ENCODE results near the gene LDB2.
A peak's percentile ranks its signal among the peaks of the same experiment; 100 is the strongest.

Gene LDB2

DNA sequence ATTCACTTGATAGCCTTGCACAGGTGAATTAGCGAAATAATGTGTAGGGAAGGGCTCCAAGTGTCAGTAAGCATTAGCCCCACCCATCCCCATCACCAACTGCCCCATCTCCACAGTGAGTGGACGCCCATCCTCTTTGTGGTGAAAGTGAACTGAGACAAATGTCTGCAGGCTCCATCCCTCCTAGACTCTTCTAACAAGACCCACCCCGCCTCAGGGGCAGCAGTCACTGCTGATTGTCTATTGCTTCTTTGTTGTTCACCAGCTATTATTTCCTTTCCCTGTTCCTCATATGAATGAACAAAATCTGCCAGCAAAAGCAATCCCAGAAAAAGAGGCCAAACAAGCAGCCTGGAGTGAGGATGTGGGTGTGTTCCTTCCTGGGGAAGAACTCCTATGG is 96.4 kb downstream of the LDB2 start:
- no peak for DNase-seq (ENCODE audit: low spot score)

DNA sequence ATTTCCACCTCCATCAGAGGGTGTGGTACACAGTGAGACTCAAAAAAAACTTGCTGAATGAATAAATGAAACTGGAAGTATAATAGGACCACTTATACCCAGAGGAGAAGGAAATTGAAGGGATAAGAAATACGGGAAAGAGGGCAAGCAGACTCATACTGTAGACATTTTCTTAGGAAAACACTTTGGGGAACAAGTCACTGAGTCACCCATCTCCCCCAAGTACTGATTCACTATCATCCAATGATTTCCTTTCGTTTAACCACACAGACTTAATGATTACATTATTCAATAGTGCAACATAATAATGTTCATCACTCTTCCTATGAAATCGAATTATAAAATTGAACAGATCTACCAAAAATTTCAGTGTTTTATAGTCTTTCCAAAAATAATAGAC is 97.1 kb downstream of the LDB2 start:
- DNase-seq (ENCODE audit: low spot score) = no peak

DNA sequence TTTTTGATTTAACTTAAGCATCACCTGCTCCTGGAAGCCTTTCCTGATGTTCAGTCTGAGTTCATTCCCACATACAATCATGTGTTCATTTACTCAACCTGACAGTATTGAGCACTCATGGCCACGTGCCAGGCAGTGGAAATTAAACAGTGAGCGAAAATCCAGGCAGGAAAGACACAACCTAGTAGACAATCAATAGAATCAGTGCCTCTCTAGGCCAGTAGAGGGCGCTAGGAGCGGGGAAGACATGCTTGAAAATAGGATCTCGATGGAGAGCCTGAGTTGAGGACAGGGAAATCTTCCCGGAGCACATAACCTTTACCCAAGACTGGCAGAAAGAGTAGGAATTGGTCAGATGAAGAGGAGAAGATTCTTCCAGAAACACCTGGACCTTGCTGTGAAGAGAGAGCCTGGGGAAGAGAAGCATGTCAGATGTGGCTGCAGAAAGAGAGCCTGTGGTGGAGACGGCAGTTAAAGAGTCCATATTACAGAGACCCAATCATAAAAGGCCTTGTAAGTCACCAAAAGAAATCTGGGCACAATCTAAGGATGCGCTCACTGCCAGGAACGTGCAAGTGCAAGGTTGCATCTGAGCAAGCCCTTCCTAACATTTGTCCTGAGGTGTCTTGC is 103.5 kb downstream of the LDB2 start:
- DNase-seq (ENCODE audit: low spot score) = peak; percentile 6

DNA sequence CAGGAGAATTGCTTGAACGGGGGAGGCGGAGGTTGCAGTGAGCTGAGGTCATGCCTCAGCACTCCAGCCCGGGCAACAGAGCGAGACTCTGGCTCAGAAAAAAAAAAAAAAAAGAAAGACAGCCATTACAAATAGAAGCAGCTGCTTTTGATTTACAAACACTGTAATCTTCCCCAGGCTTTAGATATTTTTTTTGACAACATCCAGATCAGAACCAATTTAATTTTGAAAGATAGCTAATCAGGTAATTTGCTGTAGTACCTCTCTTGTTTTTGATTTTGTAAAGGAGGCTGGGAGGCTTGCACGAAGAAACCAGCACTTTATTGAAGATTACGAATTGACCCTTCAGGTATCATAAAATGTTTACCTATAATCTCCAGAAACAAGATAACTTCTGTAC is 107.0 kb downstream of the LDB2 start:
- no peak for DNase-seq (ENCODE audit: low spot score)

DNA sequence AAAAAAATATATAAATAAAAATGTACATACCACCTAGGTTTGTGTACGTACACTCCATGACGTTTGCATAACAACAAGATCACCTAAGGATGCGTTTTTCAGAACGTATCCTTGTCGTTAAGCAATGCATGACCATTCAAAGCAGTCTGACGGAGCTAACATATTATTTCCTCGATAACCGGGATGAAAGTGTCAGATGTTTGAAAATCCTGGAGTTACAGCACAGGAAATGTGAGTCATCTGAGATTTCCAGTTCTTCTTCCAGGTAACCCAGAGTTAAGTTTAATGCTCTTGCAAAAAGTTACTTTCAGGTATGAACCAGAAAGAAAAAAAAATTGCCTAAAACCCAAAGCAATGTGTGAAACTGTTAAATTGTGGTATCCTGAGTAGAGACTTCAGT is 107.9 kb downstream of the LDB2 start:
- no peak for DNase-seq (ENCODE audit: low spot score)

DNA sequence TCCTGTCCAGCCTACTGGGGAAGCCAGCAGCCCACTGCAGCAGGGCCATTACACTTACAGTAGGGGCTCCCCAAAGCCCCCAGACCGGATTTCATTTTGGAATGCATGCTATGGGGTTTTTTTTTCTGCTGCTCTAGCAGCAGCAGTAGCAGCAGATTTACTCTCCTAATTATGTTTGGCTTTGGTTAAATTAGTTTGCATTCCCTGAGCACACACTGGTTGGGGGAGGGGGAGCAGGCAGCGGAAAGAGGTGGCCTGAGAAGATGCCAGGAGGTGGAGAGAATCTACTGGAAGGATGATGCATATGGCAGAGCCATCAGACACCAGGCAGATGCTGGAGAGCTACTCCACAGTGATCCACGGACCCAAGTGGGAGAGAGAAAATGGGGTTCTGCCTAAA is 109.6 kb downstream of the LDB2 start:
- no peak for DNase-seq (ENCODE audit: low spot score)

DNA sequence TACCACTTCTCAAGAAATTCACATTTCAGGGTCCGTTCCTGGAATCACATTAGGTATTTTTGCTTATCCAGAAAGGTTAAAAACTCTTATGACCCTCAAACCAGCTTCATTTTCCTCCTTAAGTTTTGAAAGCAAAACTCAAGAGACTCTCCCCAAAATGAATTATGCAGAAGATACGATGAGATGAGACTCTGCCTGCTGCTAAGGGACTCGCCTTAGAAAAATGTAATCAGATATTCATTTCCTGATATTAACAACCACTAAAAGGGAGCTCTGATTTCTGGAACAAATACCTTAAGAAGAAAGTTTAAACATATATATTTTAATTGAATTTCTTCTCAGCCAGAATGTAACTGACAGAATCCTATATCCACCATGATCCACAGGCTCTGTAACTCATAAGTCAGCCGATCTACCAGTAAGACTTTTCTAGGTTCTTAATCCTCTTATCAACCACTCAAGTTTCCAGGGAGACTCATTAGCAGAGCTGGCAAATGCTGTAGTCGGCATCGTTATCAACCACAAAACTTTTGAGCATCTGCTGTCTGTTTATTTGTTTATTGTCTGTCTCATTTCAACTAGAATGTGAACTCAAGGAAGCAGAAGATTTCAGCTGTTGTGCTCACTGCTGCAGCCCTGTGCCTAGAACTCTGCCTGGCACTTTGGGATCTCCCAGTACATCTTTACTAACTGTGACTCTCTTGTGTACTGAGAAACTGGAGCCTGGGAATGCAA is 112.5 kb downstream of the LDB2 start:
- no peak for DNase-seq (ENCODE audit: low spot score)

DNA sequence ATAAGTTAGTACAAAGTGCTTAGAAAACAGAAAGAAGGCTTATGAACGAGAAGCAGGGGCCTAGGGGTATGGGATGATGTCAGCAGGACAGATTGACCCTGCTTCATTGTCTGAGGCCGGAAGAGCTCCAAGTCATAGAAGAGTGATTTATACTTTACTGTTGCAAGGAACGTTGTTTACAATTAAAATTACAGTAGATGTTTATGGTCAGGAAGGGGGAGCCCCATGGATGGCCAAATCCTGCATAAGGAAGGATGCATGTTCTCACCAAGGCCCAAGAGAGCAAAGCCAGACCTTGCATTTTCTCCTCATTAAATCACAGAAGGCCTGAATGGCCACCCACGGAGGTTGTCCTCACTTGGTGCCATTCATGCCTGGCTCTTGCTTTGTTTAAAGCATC is 115.3 kb downstream of the LDB2 start:
- DNase-seq (ENCODE audit: low spot score) = no peak

DNA sequence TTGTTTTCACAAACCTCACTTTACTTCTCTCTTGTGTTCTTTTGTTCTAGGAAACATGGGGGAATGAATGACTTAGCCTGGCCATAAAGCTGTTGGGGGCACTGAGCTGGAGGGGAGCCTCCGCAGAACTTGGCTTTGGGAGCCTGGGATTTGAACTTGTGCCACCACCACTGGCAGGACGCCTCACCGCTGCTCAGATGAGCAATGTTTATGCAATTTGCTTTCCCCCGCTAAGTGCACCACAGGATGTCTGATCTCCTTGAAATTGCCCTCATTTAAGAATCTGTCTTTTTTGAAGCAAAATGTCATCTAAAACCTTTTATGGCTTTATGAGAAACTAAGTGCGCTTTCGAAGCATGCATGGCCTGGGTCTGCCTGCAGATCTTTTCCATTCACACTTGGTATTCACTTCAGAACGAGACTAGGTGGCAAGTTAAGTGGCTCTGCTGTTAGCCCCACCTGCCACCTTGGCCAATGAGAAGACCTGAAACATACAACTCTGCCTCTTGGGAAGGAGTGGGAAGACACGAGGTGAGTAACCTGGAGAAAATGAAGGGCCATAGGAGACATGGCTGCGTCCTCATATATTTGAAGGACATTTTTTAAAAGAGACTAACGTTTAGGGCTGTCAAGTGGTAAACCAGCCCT is 119.3 kb downstream of the LDB2 start:
- no peak for DNase-seq (ENCODE audit: low spot score)

DNA sequence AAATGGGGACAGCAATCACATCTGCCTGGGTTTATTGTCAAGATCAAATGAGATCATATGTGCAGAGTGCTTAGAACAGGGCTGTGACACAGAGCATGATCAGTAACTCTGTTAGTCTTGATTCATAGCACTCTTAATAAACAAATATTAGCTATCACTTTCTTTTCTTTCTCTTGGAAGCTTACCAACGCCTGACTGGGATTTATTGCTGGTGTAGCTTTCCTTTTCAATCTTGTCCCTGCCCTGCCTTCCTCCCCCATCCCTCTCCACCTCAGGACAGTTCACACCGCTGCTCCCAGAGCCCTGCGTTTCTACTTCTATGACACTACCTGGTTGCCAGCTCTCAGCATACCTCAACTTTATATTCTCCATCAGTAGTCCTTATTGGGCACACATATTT is 120.7 kb downstream of the LDB2 start:
- DNase-seq (ENCODE audit: low spot score) = no peak

DNA sequence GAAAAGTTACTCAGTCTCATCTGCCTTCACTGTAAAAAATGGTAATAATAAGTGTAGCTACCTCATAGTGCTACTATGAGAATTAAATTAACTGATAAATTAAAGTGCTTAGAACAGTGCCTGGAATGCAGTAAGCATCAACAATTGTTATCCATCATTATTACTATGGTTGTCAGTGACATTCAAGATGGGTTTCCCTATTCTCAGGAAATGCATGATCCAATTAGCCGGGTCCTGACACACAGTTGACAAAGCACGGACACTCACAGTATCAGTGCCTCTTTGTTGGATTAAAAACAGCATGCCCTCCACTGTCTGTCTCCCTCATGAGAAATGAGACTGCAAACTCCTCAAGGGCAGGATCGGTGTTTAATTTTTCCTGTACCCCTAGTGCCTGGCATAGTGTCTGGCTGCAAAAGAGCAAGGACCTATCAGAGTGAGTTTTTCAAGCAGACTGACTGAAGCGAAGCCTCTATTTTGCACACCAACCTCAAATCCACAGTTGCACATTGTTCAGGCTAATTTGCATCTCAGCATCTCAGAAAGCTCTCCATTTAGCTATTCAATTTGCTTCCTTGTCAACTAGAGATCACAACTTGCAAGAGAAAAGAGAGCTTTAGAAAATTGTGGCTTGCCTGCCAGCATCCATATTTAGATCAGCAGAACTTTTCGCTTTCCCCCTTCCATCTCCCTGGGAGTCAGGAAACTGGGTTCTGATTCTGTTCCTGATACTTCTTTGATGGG is 122.9 kb downstream of the LDB2 start:
- no peak for DNase-seq (ENCODE audit: low spot score)

DNA sequence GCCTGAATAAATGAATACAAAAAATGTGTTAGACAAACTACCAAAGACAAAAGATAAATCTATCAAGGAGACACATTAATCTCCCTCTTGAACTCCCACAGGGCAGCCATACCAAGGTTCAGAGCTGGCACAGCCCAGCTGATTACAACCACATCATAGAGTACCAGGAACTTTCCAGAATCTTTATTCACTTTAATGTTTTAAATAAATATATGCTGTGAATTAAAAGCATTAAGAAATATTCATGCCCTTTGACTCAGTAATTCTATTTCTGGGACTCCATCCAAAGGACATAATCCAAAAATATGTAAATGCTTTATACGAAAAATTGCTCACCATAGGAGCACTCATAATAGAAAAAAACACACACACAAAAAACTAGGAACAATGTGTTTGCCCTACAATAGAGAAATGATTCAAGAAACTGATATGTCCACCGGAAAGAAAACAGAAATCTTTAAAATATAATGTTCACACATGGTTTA is 126.0 kb downstream of the LDB2 start:
- no peak for DNase-seq (ENCODE audit: low spot score)

DNA sequence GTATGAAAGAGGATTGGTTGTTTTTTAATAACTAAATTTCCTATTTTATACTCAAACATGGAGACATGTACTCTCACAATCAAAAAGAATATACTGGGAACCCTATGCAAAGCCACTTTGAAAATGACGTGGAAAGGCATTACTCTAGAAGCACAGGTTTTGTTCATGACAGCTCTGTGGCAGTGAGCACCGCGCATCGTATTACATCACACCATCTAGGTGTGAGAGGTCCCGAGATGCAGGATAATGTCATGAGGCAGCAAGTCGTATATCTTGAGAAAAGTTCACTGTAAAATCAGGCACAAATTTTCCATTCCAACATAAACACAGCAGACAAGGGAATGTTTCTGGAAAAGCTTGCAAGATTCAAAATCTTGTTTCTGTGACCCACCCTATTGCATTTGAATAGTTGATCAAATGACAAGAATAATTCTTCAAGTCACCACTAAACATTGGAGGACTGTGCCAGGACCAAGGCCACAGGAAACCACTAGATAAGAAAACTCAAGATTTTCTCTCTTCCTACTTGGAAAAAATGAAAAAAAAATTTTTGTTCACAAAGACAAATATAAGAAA is 127.6 kb downstream of the LDB2 start:
- DNase-seq (ENCODE audit: low spot score) = no peak

DNA sequence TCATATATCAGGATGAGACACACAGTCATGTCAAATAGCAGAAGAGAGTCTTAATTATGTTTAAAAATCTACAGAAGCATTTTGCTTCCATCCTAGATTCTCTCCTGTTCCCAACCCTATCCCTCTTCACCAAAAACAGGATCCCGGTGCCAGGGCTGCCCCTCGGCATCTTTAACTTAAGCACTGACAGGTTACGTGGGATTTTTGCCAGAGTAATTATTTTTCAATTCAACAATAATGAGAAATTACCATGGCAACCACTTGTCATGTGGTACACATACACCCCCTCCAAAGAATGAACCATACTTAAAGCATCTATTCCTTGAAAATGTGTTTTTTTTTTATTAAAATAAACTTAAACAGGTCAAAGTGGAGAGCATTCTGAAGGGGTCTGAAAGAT is 130.6 kb downstream of the LDB2 start:
- no peak for DNase-seq (ENCODE audit: low spot score)

DNA sequence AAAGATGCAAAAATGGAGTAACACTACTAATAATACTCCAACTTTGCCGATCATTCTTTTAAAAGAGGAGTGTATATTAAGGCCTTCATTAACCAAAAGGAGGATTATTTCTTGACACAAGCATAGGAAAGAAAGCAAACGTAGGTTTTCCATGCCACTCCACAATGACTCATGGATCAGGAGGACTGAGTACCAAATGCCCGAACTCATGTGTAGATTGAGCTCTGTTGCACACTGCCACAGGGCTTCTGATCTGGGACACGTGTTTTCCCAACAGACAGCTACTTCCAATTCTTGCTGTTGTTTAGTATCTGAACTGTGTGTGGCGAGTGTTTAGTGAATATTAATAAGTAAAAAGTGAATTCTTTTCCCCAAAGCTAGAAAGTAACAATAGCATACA is 131.2 kb downstream of the LDB2 start:
- no peak for DNase-seq (ENCODE audit: low spot score)

DNA sequence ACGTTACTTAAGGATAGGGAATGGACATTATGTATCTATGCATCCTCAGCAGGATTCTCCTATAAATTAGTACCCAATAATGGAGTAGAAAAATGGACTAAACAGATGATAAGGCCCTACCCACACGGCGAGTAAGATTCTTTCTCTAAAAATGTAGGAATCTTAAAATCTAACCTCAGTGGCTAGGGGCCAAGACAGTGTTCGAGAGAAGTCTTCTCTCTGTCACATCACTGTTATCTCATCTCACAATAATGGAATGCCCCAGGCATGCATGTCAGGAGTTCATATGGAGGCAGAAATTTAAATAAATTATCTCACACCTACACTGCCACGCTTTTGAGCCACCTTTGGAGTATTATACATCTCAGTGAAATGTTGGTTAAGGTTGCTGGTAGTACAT is 132.9 kb downstream of the LDB2 start:
- DNase-seq (ENCODE audit: low spot score) = no peak

DNA sequence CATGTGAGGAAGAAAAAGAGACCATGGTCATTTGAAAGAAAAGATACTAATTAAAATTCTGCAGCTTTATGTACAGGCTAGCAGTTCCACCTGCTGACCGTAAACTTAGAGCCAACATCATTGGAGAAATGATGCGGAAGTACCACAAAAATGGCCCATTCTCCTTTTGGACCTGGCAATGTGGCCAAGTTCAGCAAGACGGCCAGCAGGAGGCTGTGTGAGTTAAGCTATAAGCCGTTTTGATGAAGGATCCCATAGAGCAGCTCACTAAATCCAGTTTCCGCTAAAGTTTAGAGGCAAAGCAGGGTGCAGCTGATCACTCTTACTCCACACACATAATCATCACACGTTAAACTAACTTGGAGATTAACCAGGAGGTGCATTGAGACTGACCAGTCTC is 133.8 kb downstream of the LDB2 start:
- DNase-seq (ENCODE audit: low spot score) = no peak

DNA sequence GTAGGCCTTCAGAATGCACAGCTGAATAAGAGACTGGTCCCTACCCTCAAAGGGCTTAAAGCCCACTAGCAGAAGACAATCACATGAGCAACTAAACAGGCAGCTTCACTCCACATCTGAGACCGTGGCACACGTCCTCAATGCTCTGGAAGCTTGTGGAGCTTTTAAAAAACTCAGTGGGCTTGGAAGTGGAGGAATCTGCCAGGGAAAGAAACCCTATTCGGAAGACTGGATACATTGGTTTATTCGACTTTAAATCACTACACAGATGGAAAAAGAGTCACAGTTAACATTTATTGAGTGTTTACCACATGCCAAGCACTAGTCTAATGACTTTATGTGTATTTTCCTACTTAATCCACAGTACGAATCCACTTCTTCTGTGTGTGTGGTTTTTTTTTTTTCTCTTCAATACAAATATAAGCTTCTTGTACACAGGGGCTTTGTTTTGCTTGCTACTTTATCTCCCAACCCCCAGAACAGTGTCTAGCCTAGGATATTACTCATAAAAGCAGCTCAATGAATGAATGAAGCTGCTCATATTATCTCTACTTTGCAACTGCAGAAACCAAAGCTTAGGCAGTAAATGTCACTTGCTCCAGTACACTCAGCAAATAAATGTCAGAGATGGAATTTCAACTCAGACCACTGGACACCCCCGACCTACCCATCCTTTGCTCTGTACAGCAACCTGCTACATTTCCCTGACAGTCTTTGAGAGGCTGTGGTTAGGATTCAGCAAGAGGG is 137.7 kb downstream of the LDB2 start:
- DNase-seq (ENCODE audit: low spot score) = no peak

DNA sequence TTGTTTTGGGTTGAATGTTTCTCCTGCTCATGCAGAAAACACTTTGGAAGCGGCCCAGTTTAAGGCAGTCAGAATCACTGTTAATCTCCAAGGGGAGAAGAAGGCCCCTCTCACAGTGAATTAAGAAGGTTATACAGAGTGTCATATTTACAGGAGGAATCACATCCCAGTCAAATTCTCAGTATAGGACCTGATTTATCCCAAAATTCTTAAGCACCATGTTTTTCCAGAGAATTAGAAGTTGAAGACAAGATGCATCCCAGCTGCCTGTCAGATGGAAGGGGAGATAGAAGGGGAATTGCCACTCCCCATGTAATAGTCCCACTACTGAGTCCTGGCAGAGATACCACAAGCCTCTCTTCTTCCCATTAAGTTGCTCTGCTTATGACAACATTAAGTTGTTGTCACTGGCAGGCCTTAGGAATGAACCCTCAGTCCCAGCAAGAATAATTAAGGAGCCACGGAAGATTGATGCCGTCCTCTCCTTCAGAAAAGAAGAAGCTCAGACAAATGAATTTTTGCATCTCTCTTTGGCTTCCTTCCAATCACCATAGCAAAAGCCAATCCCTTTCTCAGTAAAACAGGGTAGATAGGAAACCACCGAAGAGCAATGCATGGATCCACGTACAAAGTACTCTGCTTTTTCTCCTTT is 138.4 kb downstream of the LDB2 start:
- no peak for DNase-seq (ENCODE audit: low spot score)

DNA sequence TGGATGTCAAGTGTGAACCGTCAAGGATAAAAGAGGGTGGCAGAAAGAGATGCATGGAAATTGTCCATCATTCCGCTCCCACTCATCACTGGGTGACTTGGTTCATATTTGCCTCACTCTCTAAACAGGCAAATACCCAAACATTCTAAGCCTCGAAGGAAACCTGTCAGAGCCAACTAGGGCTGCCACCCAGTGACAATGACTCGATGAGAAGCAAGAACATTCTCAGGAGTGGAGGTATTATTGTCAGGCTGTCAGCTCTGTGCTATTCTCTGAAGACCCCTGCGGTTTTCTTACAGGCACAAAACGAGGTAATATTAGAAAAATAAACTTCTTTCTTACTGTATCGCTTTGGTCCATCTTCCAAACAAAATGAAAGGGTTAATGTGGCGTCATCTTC is 139.6 kb downstream of the LDB2 start:
- no peak for DNase-seq (ENCODE audit: low spot score)

DNA sequence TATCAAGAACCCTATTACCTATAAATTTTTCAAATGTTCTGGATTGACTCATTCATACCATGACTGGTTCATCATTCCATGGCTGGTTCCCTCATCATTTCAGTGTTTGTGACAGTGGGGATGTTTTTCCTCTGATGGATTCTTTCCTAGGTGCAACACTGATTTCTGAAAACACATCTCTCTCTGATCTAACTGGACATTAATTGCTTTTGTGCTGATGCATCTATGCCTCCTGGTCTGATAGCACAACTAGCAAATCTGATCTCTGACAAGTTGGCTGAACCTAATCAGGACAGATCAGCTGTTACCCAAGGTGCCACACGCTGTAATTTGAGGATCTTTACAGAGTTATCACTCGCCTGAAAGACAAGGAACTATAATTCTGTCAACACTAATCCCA is 140.2 kb downstream of the LDB2 start:
- DNase-seq (ENCODE audit: low spot score) = no peak

Data from SW480 (cell line).